ENCODE results near the gene MEAK7. TPM values are rescaled to one million over a fixed set of nuclear protein-coding genes. Genes with fewer than 3 reads are reported as not detected.

The MEAK7 gene
- total RNA-seq, 1 donor from 2014 or later: 18.4 TPM

GRCh38 chr16:84547546-84548061, 43.1 kb upstream of the MEAK7 start:
- Mint-ChIP-seq H3K4me3 (no peak overlapping the region), H3K27me3 (ENCODE audit: insufficient read depth, low read depth) (peaks cover 9% of the 10 kb centered on the region), H3K9me3 (peaks cover 2% of the 10 kb centered on the region), H3K36me3 (no peaks in the 10 kb centered on the region), H3K27ac (peak overlapping the region; percentile 90), H3K4me1 (peaks cover 67% of the 10 kb centered on the region)
- peaks cover 30% of the 10 kb centered on the region for H3F3A ChIP-seq (ENCODE audit: low read depth)
- no peaks in the 10 kb centered on the region for H3K36me3 ChIP-seq
- H3K9ac ChIP-seq: no peak overlapping the region
- no peaks in the 10 kb centered on the region for H3K27me3 ChIP-seq
- no peaks in the 10 kb centered on the region for H4K20me1 ChIP-seq (ENCODE audit: low read depth)
- H3K79me2 ChIP-seq (ENCODE audit: low read depth): no peaks in the 10 kb centered on the region
- H3K4me1 ChIP-seq: peaks cover 32% of the 10 kb centered on the region
- no peaks in the 10 kb centered on the region for H3K9me3 ChIP-seq (ENCODE audit: low read depth)
- TF ChIP-seq EZH2 (IDR thresholded peaks at IDR 0.05): no peak
- TF ChIP-seq EZH2phosphoT487 (IDR thresholded peaks at IDR 0.05): no peak
- TF ChIP-seq CTCF (IDR thresholded peaks at IDR 0.05): no peak
- peak overlapping the region; percentile 32 for H3K27ac ChIP-seq
- peak; percentile 70 for DNase-seq (ENCODE audit: low spot score)
- H3K4me3 ChIP-seq: no peak overlapping the region
- H2AFZ ChIP-seq (replicated peaks): no peak overlapping the region
- peak overlapping the region; percentile 56 for H3K4me2 ChIP-seq

DNA sequence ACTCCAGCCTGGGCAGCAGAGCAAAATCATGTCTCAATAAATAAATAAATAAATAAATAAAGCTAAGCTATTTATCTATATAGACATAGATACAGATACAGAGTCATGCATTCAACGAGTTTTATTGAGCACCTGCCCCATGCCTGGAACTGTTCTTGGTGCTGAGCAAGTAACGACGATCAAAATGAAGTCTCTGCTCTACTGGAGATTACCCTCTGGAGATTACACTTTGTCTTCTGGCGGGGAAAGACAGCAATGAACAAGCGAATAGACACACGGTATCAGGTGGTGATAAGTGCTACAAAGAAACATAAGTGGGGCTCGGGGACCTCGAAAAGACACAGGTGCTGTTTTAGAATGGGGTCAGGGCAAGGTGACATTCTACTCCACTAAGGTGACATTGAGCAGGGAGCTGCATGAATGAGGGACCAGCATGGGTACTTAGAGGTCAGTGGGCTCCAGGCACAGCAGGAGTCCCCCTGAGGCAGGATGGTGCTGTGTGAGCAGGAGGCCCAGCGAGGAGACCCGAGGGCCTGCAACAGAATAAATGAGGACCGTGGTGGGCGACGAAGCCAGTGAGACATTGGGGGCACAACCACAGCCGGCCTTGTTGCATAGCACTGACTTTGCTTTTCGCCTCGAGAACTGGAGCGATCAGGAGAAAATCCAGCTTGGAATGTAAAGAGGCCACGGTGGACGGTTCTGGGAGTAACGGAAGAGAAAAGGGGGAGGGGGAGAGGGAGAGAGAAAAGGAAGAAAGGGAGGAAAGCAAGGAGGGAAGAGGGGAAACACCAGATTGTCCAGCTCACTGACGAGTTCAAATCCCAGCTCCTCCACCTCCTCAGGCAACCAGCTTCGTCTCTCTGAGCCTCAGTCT, 42.4 kb upstream of the MEAK7 start:
- DNase-seq (ENCODE audit: low spot score): peak; percentile 63
- Histone ChIP-seq H2AFZ (replicated peaks) (no peak overlapping the region), H3K79me2 (ENCODE audit: low read depth) (no peaks in the 10 kb centered on the region), H3K27ac (peak overlapping the region; percentile 32), H3K27me3 (no peaks in the 10 kb centered on the region), H3K9ac (no peak overlapping the region), H3K4me2 (peak overlapping the region; percentile 56), H3K4me1 (peaks cover 32% of the 10 kb centered on the region), H3K9me3 (ENCODE audit: low read depth) (no peaks in the 10 kb centered on the region), H3K36me3 (no peaks in the 10 kb centered on the region), H3F3A (ENCODE audit: low read depth) (peaks cover 36% of the 10 kb centered on the region), H3K4me3 (no peak overlapping the region), H4K20me1 (ENCODE audit: low read depth) (no peaks in the 10 kb centered on the region)
- peaks cover 66% of the 10 kb centered on the region for H3K4me1 Mint-ChIP-seq
- peak overlapping the region; percentile 90 for H3K27ac Mint-ChIP-seq
- TF ChIP-seq CTCF (IDR thresholded peaks at IDR 0.05) (no peak), EZH2phosphoT487 (IDR thresholded peaks at IDR 0.05) (no peak), EZH2 (IDR thresholded peaks at IDR 0.05) (no peak)
- H3K36me3 Mint-ChIP-seq: no peaks in the 10 kb centered on the region
- H3K27me3 Mint-ChIP-seq (ENCODE audit: insufficient read depth, low read depth): peaks cover 7% of the 10 kb centered on the region
- H3K4me3 Mint-ChIP-seq: no peak overlapping the region
- peaks cover 2% of the 10 kb centered on the region for H3K9me3 Mint-ChIP-seq

DNA sequence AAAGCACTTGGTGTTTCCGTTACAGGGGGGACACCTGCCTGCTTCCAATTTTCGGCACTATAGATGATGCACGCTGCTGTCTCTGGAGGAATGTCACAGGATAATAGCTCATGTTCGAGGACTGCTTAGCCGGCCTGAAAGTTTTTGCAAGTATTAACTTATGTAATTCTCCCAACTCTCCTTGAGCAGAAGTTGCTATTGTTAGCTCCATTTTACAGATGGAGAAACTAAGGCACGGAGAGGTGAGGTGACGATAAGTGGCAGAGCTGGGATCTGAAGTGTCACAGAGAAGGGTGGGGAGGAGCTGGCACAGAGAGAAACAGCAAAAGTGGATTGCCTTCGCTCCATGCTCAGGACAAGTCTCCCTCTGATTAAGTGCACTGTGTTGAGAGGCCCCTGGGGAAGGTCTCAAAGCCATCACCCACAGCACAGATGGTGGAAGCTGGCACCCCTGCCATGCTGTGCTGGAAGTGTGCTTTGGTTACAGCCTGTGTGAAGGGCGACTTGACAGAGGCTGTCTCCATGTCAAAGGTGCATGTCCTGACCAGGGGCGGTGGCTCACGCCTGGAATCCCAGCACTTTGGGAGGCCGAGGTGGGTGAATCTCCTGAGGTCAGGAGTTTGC, 40.8 kb upstream of the MEAK7 start:
- Histone ChIP-seq H3K4me1 (peaks cover 32% of the 10 kb centered on the region), H3K79me2 (ENCODE audit: low read depth) (no peaks in the 10 kb centered on the region), H3K27ac (no peak overlapping the region), H3K9me3 (ENCODE audit: low read depth) (no peaks in the 10 kb centered on the region), H3K9ac (no peak overlapping the region), H3F3A (ENCODE audit: low read depth) (peaks cover 36% of the 10 kb centered on the region), H3K36me3 (no peaks in the 10 kb centered on the region), H3K4me3 (no peak overlapping the region), H3K4me2 (no peak overlapping the region), H4K20me1 (ENCODE audit: low read depth) (no peaks in the 10 kb centered on the region), H2AFZ (replicated peaks) (no peak overlapping the region), H3K27me3 (no peaks in the 10 kb centered on the region)
- no peaks in the 10 kb centered on the region for H3K36me3 Mint-ChIP-seq
- DNase-seq (ENCODE audit: low spot score): no peak
- H3K9me3 Mint-ChIP-seq: peaks cover 2% of the 10 kb centered on the region
- TF ChIP-seq EZH2 (IDR thresholded peaks at IDR 0.05) (no peak), CTCF (IDR thresholded peaks at IDR 0.05) (no peak), EZH2phosphoT487 (IDR thresholded peaks at IDR 0.05) (no peak)
- no peak overlapping the region for H3K4me3 Mint-ChIP-seq
- H3K27ac Mint-ChIP-seq: peak overlapping the region; percentile 54
- peaks cover 6% of the 10 kb centered on the region for H3K27me3 Mint-ChIP-seq (ENCODE audit: insufficient read depth, low read depth)
- H3K4me1 Mint-ChIP-seq: peaks cover 67% of the 10 kb centered on the region

Data from neural progenitor cell (in vitro differentiated cells).